Fibroblast of lung (primary cell): ENCODE data around the gene SLC5A7. TPM values are rescaled to one million over a fixed set of nuclear protein-coding genes. Genes with fewer than 3 reads are reported as not detected.

Source experiments
- DNase-seq, 2 donors: peaks; one replicate each; pipeline versions ENCODE4 v3.0.0 to v3.0.0-alpha.2; 2010; ENCODE audit warnings: low read depth in 2 of 2
- H2AFZ ChIP-seq: 2 replicates; pipeline ENCODE4 v1.5.1; 2012; ENCODE audit warnings: low read length, control low read depth, inconsistent platforms
- H3K27ac ChIP-seq: 2 replicates; pipeline ENCODE4 v1.5.1; 2011; ENCODE audit warnings: low read length, control low read depth; ENCODE audit not compliant: insufficient read depth
- H3K27me3 ChIP-seq: 2 replicates; pipeline ENCODE4 v1.5.1; 2011; ENCODE audit warnings: mild to moderate bottlenecking, low read length; ENCODE audit not compliant: control insufficient read depth, insufficient read depth
- H3K36me3 ChIP-seq: 2 replicates; pipeline ENCODE4 v1.5.1; 2011; ENCODE audit warnings: low read length; ENCODE audit not compliant: control insufficient read depth, insufficient read depth
- H3K4me1 ChIP-seq: 2 replicates; pipeline ENCODE4 v1.5.1; 2011; ENCODE audit warnings: low read length; ENCODE audit not compliant: control insufficient read depth, insufficient read depth; ENCODE audit errors: extremely low read depth
- H3K4me2 ChIP-seq: 2 replicates; pipeline ENCODE4 v1.5.1; 2011; ENCODE audit warnings: low read length, control low read depth; ENCODE audit not compliant: insufficient read depth; ENCODE audit errors: extremely low read depth
- H3K4me3 ChIP-seq, 4 experiments: fragments of 200-600 bp in 1 of 4; sonication (generic) in 1 of 4; replicated peaks in 1 of 4; 2 replicates each; pipeline ENCODE4 v1.5.1; 2011 to 2016; ENCODE audit warnings: low read length in 4 of 4, low read depth in 3 of 4, mild to moderate bottlenecking in 3 of 4, control low read depth in 2 of 4, inconsistent platforms in 1 of 4, mixed read lengths in 1 of 4; ENCODE audit not compliant: insufficient read depth in 1 of 4; ENCODE audit errors: control extremely low read depth in 1 of 4
- H3K79me2 ChIP-seq: 2 replicates; pipeline ENCODE4 v1.5.1; 2012; ENCODE audit warnings: mild to moderate bottlenecking, low read length, inconsistent platforms; ENCODE audit not compliant: control insufficient read depth, insufficient read depth
- H3K9ac ChIP-seq: 2 replicates; pipeline ENCODE4 v1.5.1; 2011; ENCODE audit warnings: mild to moderate bottlenecking, low read length, control low read depth; ENCODE audit not compliant: insufficient read depth
- H3K9me3 ChIP-seq: 2 replicates; pipeline ENCODE4 v1.5.1; 2012; ENCODE audit warnings: low read depth, low read length; ENCODE audit not compliant: control insufficient read depth, insufficient read depth
- H4K20me1 ChIP-seq: 2 replicates; pipeline ENCODE4 v1.5.1; 2011; ENCODE audit warnings: low read length; ENCODE audit not compliant: control insufficient read depth, insufficient read depth; ENCODE audit errors: extremely low read depth
- CTCF ChIP-seq, 2 donors: IDR thresholded peaks in 1 of 2; conservative IDR thresholded peaks in 1 of 2; 1 replicate in 1 of 2; 2 replicates in 1 of 2; pipeline ENCODE4 v1.5.1; 2011 to 2012; ENCODE audit warnings: low read length in 2 of 2, control low read depth in 1 of 2, inconsistent platforms in 1 of 2, low read depth in 1 of 2, mild to moderate bottlenecking in 1 of 2
- EZH2 ChIP-seq: IDR thresholded peaks from 2 replicates; pipeline ENCODE4 v1.5.1; 2012; ENCODE audit warnings: low read length, control low read depth, mild to moderate bottlenecking; ENCODE audit errors: missing control alignments
- polyA plus RNA-seq, 2 donors: library from polyadenylated mRNA; depleted of rRNA in 1 of 2; stranded (reverse) in 1 of 2; unstranded in 1 of 2; fragments of >200 nt; gene quantifications; 2 replicates each; pipeline ENCODE4 v1.2.1, GENCODE V29; 2011 to 2012; ENCODE audit warnings: missing spikeins in 1 of 2
- total RNA-seq: library from RNA; depleted of rRNA; stranded (reverse); fragments of >200 nt; gene quantifications from 2 replicates; pipeline ENCODE4 v1.2.1, GENCODE V29; 2014

The SLC5A7 gene
- total and polyA plus RNA-seq, 2 donors (not counting 1 experiment from before 2014, with no cell fraction given), result not detected

GRCh38 chr2:108023776-108024175 lies 37.5 kb downstream of the SLC5A7 start:
- Histone ChIP-seq H3K27ac (no peak overlapping the region), H3K36me3 (no peaks in the 10 kb centered on the region), H3K4me1 (no peaks in the 10 kb centered on the region), H3K4me3 (no peak overlapping the region), H3K9ac (no peak overlapping the region), H3K9me3 (no peaks in the 10 kb centered on the region), H3K4me2 (no peak overlapping the region), H3K79me2 (no peaks in the 10 kb centered on the region), H2AFZ (no peak overlapping the region), H4K20me1 (no peaks in the 10 kb centered on the region), H3K27me3 (no peaks in the 10 kb centered on the region)
- no peak for TF ChIP-seq CTCF (conservative IDR thresholded peaks at IDR 0.05 in 1 of 2, IDR thresholded peaks at IDR 0.05 in 1 of 2; ENCODE audit: low read depth in 1 of 2, low read length in 2 of 2)
- no peak for DNase-seq

- H3K79me2 ChIP-seq, result no peaks in the 10 kb centered on the region
- no peaks in the 10 kb centered on the region for H4K20me1 ChIP-seq
- H3K9me3 ChIP-seq, result no peaks in the 10 kb centered on the region
- H3K4me1 ChIP-seq, result no peaks in the 10 kb centered on the region
- TF ChIP-seq CTCF (conservative IDR thresholded peaks at IDR 0.05 in 1 of 2, IDR thresholded peaks at IDR 0.05 in 1 of 2; ENCODE audit: low read depth in 1 of 2, low read length in 2 of 2) (no peak), EZH2 (no peak)
- no peak overlapping the region for H3K9ac ChIP-seq
- H2AFZ ChIP-seq, result no peak overlapping the region
- H3K27ac ChIP-seq, result no peak overlapping the region
- DNase-seq, result no peak
- no peak overlapping the region for H3K4me2 ChIP-seq
- H3K27me3 ChIP-seq, result no peaks in the 10 kb centered on the region
- no peak overlapping the region for H3K4me3 ChIP-seq
- no peaks in the 10 kb centered on the region for H3K36me3 ChIP-seq
Observed at GRCh38 chr2:108026092-108026794, 39.9 kb downstream of the SLC5A7 start.

GRCh38 chr2:108029496-108029895 lies 43.2 kb downstream of the SLC5A7 start:
- H3K4me1 ChIP-seq, result no peaks in the 10 kb centered on the region
- no peaks in the 10 kb centered on the region for H3K79me2 ChIP-seq
- no peak overlapping the region for H3K27ac ChIP-seq
- H3K4me3 ChIP-seq, result no peak overlapping the region
- no peak overlapping the region for H3K4me2 ChIP-seq
- no peaks in the 10 kb centered on the region for H3K9me3 ChIP-seq
- no peak for TF ChIP-seq EZH2
- TF ChIP-seq CTCF (conservative IDR thresholded peaks at IDR 0.05 in 1 of 2, IDR thresholded peaks at IDR 0.05 in 1 of 2; ENCODE audit: low read depth in 1 of 2, low read length in 2 of 2), result no peak
- H3K36me3 ChIP-seq, result no peaks in the 10 kb centered on the region
- no peak overlapping the region for H3K9ac ChIP-seq
- no peak for DNase-seq
- H4K20me1 ChIP-seq, result no peaks in the 10 kb centered on the region
- no peaks in the 10 kb centered on the region for H3K27me3 ChIP-seq
- H2AFZ ChIP-seq, result no peak overlapping the region
